ENCODE data around the gene CCDC85C.

CCDC85C gene

DNA sequence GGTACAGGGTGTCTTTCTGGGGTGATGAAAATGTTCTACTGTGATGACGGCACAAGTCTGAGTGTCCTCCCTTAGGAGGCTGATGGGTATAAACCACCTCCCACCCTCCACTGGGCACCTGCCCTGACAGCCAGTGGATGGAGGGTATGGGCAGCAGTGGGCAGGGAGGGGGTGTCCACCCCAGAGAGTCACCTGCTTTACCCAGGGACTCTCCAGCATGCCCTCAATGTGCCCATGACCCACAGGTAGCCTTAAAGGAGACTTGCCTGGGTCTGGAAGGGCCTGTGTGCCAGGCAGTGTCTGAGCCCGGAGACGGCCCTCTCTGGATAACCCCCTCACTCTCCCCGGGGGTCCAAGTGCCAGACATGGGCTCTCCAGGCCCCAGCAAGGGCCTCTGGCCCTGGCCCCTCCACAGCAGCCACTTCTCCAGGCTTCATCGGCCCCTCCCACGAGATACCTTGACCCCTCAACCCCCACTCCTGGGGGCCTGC, 84.0 kb downstream of the CCDC85C start:
- peak; percentile 16 for DNase-seq

DNA sequence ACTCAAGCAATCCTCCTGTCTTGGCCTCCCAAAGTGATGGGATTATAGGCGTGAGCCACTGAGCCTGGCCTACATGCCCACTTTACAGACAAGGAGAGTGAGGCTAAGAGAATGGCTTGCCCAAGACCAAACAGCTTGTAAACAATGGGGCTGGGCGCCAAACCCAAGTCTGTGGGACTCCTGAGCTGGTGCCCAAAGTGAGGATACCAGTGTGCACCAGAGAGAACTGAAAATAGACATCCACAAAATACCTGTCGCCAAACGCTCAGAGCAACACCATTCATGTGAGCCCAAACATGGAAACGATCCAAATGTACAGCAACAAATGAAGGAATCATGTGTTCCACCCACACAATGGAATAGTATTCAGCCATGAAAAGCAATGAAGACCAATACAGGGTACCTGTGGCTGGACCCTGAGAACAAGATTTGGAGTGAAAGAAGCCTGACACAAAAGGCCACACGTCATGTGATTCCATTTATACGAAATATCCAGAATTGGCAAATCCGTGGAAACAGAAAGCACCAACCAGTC, 84.6 kb downstream of the CCDC85C start:
- no peak for DNase-seq

DNA sequence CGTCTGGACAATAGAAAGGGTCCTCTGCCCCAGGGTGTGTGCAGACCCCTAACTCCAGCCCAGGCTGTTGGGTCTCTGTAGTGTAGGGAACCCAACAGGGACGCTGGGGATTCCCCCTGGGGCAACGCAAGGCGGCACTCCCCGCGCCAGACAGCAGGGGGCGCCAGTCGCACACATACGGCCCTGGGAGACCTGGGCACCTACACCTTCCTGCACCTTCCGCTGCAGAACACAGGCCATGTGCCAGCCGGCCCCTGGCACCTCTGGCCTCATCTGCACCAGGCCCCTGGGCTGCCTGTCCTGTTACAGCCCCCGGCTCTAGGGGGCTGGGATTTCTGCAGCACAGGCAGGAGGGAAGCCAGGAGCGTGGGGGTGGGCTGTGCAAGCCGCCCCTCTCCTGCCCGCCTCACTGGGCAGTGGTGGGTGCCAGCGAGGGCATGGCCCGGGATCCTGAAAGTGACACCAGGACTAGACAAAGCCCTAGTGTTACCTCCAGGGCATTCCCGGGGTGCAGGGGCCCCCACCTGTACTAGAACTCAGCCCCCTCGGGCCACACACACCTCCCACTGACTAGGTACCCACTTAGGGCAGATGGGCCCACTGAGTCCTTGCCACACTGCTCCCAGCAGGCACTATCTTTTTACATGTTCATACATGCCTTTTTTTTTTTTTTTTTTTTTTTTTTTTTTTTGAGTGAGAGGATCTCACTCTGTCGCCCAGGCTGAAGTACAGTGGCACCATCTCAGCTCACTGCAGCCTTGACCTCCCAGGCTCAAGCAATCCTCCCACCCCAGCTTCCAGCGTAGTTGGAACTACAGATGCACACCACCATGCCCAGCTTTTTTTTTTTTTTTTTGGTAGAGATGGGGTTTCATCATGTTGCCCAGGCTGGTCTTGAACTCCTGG, 85.3 kb downstream of the CCDC85C start:
- DNase-seq: peak; percentile 75

DNA sequence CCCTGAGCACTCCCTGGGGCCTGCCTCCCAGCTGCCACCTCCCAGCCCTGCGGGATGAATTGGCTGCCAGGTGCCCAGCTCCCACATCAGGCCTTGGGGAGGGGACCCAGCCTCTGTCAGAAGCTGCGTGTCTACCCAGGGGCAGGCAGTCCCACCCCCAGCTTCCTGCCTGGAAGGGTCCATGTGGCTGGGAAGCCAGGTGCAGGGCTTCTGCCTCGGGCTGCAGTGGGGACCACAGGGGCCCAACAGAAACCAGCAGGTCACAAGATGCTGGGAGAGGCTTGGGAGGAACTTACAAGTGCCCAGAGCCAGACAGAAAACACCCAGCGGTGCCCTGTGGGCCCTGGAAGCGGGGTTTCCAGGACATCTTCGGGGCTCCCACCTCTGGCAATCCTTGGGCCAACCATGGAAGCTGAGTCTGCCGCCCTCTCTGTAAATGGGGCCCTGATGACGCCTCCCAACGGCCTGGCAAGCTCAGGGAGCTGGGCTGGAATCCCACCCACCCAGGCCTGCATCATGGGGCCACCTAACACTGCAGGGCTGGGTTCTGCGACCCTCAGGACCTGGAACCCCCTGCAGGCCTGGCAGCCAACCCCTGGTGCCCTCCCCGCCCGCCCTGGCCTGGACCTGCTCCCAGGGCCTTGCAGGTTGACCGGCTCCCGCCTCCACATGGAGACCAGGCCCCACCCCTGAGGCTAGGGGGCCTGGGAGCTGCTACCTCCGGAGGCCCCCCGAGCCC, 86.2 kb downstream of the CCDC85C start:
- DNase-seq: peak; percentile 30

DNA sequence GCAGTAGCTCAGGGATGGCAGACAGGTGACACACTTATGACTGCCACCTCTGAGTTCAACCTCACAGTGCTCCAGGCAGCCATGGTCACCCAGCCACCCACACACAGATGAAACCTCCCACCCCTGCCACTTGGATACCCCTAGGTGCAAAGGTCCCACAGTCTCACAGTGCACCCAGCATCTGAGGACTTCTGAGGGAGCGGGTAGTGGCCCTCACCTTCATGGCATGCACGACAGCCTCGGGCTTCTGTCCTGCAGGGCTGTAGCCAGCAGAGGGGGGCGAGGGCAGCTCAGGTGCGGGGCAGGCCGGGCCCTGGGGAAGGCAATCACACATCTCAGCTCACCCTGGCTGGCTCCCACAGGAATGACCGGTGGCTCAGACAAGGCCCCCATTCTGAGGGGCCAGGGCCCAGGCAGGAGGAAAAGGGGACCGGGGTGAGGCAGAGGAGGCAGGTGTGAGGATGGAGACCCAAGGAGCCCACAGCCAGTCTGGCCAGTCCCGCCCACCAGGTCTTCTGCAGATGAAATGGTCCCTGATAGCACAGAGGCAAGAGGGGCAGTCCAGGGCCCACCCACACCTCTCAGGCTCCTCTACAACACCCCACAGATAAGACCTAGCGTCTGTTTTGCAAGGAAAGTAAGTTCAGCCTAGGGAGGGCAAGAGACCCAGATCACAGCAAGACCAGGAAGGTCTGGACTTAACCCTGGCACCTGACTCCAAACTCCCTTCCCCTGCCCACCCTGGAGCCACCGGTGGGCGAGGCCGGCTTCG, 87.0 kb downstream of the CCDC85C start:
- DNase-seq: peak; percentile 32

DNA sequence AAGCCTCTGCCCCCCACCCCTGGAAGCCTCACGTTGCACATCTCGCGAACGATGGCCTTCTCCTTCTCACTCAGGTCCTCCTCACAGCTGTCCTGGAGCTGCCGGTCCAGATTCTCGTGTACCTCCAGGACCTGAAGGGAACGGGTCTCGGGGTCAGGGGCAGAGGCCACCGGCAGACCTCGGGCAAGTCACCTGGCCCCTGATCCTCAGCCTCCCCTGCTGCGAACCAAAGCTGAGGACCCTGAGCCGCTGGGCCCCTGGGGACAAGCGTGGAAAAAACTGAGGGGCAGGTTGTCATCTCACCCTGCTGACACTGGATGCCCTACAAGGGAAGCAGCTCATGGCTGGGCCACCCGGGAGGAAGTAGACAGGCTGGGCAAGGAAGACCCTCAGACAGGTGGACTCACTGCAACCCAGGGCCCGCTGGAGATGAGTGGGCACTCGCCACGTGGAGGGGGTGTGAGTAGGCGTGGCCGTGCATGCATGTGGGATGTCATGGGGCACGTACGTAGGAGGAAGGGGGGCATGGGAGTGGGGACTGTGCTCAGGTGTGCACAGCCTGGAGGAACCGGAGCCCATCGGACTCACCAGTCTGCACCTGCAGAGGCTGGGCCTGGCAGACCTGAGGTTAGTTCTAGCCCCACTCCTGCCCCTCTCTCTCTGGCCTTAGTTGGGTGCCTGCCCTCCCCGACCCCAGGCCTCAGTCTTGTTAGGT, 87.7 kb downstream of the CCDC85C start:
- no peak for DNase-seq

DNA sequence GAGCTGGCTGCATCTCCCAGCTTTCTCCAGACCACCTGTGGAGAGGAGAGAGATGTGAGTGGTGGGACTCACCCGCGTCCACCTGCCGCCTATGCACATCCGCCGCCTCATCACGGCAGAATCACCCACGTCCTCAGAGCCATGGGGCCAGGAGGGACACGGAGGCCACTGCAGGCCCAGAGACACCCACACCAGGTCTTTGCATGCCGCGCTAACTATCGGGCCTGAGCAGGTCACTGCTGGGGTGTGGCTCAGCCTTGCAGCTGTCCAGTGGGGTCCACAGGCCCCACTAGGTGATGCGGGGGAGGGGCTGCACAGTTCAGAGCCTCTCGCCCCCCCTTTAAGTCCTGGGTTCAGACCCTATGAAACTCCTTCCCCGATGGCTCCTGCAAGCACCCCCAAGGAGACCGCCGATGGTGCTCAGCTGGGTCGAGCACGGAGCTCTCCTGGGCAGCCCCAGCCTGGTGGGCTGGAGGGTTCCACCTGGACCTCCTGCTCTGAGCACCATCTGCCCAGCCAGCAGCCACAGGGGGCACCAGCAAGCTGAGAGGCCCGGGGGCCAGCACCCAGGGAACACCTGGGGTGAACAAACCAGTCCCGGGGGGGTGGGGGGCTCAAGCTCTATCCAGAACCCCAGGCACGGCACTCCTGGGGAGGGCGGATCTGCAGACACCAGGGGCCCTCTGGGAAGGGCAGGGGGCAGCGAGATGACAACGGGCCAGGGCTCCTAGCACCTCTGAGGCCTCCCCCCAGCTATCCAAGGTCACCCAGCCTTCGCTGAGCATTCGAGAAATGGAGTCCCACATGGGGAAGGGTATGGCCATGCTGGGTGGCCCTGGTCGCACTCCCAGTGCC, 88.5 kb downstream of the CCDC85C start:
- DNase-seq: no peak

DNA sequence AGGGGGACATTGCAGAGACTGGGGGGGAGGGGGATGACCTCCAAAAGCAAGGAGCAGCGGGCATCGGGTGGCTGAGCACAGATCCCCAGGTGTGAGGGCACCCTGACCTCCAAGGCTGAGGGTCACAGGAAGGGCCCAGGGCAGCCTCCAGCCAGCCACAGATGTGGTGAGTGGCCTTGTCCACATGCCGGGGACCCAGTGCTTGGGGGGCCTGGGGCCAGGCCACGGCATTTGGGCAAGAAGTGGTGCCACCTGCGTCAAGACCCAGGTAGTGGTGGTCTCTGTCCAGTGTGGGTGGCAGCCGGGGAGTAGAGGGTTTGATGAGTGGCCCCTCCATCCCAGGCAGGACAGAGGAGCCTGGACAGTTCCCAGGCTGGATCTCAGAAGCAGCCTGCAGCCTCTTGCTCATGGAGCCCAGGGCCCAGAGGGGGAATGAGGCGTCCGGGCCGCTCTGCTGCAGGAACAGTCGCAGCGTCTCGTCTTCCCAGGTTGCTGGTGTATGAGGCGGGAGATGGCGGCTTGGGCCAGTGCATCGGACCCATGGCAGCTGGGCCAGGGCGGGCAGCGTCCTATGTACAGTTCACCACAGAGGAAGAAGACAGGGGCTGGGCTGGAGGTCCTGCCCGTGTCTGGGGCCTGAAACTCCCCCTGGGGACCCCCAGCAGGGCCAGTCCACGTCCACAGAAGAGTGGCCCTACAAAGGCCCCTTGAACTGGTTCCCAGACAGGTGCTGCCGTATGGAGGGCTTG, 89.3 kb downstream of the CCDC85C start:
- DNase-seq: no peak

DNA sequence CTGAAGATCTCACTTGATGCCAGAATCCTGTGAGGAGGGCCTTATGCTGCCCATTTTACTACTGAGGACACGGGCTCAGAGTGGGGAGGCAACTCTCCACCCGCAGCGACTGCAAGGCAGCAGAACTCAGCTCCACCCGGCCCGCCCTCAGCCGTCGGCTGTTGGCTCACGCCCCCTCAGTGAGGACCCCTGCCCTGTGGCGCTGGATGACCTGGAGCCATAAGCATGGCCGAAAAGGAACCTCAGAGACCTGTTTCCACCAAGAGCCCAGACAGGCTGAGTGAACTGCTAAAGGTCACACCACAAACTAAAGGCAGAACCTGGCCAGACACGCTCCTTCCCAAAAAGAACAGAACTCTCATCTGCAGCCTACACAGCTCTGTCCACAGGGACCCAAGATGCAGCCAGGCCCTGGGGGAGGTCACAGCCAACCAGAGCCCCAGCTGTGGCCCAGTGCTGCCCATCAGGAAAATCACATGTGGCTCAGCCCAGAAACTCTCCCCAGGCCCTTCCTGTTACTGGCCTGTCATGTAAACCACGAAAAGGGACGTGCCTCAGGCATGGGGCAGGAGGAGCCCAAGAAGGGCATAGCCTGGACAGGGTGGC, 90.0 kb downstream of the CCDC85C start:
- no peak for DNase-seq

DNA sequence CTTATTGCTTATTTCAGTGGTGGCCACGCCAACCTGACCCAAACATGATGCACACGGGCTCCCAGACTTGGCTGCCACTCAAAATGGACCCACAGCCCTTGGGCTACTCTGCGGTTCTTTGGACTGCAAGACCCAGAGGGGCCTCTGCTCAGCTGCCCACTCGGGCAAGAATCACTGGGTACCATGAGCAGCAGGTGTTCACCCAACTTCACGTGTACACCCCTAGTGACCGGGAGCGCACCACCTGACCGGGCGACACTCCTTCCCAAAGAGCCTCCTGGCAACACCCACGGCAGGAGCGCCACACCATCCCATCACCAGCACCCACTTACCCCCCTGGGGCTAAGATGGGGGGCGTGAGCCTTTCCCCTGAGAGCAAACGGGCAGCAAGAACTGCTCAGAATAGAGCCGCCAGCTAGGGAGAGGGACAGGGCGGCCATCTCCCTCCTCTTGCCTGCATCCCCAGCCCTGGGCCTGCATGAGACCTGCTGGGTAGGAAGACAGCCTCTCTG, 90.8 kb downstream of the CCDC85C start:
- DNase-seq: no peak

DNA sequence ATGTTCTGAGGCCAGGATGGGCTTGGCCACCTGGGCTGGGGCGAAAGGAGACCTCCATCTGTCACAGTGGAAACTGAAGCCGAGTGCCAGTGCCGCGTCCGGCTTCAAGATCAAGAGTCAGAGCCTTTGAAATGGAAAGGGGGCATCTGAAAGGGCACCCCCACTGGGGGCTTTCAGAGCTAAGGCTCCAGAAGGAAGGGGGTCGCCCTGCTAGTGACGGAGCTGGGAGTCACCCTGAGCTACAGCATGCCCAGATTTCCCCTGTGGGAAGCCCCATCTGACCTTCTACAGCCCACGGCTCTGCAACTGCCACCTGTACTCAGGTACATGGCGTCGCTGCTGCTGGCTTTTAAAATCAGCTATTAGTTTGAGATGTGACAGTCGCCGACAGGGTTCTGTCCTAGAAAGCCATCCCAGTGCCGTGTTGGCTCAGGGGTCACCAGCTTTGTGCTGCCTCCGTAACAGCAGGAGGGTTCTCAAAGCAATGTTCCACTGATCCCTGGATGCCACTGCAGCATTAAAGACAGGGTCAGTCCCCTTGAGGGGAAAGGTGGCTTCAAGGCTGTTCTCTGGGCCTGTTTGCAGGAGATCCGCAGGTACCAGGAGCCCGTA, 91.3 kb downstream of the CCDC85C start:
- DNase-seq: no peak

DNA sequence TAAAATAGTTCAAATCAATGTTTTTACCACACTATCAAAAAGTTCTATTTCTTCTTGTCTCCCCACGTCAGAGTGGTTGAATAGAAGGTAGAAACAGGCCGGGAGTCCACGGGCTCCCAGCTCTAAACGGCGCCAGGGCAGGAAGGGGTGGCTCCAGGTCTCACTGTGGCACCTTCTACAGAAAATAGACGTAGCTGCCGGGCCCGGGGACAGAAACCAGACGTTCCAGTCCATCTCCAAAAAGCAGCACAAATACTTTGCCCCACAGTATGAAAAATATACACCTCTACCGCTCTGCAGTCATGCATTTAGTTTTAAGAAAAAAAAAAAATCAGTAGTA, 91.9 kb downstream of the CCDC85C start:
- DNase-seq: no peak

DNA sequence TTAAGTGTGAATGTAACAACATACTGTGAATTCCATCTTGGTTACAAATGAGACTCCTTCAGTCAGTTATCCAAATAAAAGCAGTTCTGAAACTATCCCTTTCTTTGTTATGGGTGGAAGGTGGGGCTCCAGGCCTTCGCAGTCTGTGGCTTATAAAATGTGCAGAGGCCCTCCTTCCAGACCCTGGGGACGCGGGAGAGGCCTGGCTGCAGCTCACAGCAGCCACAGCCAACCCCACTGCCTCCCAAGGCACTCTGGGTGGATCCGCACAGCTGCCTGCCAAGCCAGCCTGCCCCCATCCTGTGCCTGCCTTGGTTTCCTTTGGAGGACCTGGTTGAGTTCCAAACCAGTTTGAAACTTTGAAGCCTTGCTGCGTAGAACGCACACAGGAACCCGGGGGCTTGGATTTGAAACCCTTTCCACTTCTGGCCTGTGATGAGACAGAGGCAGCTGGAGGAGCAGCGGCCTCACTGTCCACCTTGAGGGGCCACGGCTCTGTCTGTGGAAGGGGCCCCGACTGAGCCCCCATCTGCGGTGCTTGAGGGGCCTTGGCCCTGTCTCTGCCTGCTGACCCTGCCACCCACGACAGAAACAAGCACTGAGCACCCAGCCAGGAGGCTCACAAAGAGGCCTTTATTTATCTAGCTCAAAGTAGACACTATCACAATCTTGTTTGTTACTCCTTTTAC, 92.4 kb downstream of the CCDC85C start:
- no peak for DNase-seq

DNA sequence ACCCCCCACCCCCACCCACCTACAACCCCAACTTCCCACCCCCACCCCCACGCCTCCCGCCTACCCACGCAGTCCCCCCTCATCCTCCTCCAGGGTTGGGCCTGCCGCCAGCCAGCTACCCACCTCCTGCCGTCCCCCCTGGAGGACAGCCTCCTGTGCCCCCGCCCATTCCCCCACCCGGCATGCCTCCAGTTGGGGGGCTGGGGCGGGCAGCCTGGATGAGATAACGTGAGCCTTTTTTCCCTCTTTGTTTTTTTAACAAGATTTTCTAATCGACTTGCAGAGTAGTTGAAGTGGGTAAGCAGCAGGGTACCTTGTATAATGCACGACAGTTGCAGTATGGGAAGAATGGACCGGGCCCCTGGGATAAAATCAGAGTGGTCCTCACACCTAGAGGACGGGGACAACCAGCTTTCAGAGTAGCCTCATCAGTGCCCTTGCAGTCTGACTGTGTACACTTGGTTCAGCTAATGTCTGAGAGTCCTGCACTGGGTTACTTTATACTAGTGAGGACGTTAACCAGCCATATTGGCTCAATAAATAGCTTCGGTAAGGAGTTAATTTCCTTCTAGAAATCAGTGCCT, 93.4 kb downstream of the CCDC85C start:
- no peak for DNase-seq

DNA sequence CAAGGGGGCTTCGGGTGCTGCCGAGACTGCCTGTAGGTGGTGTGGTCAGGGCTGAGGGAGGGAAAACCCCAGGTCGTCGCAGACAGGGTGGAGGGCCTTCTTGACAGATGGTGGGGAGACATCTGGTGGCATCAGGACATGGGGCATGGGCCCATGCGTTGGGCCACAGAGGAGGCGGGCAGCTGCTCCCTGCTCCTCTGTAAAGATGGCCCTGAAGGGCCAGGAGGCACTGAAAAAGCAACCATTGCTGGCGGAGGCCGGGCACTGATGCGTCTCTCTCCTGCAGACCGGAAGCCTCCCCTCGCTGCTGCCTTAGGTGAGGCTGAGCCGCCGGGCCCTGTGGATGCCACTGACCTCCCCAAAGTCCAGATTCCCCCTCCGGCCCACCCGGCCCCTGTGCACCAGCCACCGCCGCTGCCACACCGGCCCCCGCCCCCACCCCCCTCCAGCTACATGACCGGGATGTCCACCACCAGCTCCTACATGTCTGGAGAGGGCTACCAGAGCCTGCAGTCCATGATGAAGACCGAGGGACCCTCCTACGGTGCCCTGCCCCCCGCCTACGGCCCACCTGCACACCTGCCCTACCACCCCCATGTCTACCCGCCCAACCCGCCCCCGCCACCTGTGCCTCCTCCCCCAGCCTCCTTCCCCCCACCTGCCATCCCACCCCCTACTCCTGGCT, 94.0 kb downstream of the CCDC85C start:
- DNase-seq: no peak

DNA sequence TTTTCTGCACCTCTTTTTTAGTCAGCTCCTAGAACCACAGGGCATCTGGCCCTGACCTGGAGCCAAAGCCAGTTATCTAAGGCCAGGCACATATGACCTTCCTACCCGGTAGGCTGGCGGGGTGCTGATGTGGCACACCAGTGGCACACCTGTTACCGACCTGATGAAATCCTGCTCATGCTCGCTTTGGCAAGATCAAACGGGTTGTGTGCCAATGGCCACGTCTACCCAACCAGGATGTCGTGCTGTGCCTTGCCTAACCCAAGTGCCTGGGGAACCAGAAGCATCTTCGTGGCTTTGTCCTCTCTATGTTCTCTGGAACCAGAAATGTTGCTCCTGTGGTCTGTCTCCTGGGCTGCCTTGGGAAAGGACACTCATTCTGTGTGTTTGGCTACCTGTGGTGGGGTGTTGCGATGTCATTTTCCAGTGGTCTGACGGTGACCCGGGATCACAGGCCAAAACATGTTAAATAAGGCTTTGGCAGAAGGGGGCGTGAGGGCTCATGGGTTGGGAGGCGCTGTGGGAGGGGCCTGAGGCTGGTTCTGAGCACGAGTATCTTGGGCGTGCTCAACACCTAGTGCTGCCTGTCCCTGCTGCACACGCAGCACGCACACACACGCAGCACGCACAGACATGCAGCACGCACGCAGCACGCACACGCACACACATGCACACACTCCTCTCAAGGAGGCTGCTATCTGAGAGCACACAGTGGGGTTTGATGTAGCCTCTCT, 94.9 kb downstream of the CCDC85C start:
- no peak for DNase-seq
